SJCRH30 (cell line): ENCODE data around the gene SSC5D. TPM values are rescaled to one million over a fixed set of nuclear protein-coding genes. Genes with fewer than 3 reads are reported as not detected.
"Not testable (repeated sequence)": the region's sequence is repeated elsewhere in the genome, so short reads cannot be mapped to it uniquely, and the experiment has no call there.

ENCODE experiments used
- DNase-seq, 2 experiments: peaks; one replicate each; pipeline ENCODE4 v3.0.0-alpha.2; 2015 to 2020
- H3K27ac ChIP-seq: fragments of 250-450 bp; sonication (Bioruptor Pico); 2 replicates; pipeline ENCODE4 v1.5.1; 2020; ENCODE audit warnings: mild to moderate bottlenecking, moderate library complexity
- H3K27me3 ChIP-seq: fragments of 250-450 bp; sonication (Bioruptor Pico); 2 replicates; pipeline ENCODE4 v1.5.1; 2020; ENCODE audit warnings: mild to moderate bottlenecking, moderate library complexity
- H3K36me3 ChIP-seq: fragments of 250-450 bp; sonication (Bioruptor Pico); 2 replicates; pipeline ENCODE4 v1.5.1; 2020; ENCODE audit warnings: mild to moderate bottlenecking, moderate library complexity
- H3K4me1 ChIP-seq: fragments of 250-450 bp; sonication (Bioruptor Pico); 2 replicates; pipeline ENCODE4 v1.5.1; 2020; ENCODE audit warnings: mild to moderate bottlenecking, moderate library complexity
- H3K4me3 ChIP-seq: fragments of 250-450 bp; sonication (Bioruptor Pico); 2 replicates; pipeline ENCODE4 v1.5.1; 2020; ENCODE audit warnings: mild to moderate bottlenecking, moderate library complexity
- H3K9me3 ChIP-seq: fragments of 250-450 bp; sonication (Bioruptor Pico); replicated peaks from 2 replicates; pipeline ENCODE4 v1.5.1; 2020; ENCODE audit warnings: mild to moderate bottlenecking, moderate library complexity
- total RNA-seq: library from RNA; depleted of rRNA; stranded (reverse); fragments of >200 nt; shearing (Covaris generic); gene quantifications from 2 replicates; pipeline ENCODE4 v1.2.3, GENCODE V29; 2014; rRNA removed

The SSC5D gene
- 3.1 and 3.8 TPM in 2 replicates for total RNA-seq

DNA sequence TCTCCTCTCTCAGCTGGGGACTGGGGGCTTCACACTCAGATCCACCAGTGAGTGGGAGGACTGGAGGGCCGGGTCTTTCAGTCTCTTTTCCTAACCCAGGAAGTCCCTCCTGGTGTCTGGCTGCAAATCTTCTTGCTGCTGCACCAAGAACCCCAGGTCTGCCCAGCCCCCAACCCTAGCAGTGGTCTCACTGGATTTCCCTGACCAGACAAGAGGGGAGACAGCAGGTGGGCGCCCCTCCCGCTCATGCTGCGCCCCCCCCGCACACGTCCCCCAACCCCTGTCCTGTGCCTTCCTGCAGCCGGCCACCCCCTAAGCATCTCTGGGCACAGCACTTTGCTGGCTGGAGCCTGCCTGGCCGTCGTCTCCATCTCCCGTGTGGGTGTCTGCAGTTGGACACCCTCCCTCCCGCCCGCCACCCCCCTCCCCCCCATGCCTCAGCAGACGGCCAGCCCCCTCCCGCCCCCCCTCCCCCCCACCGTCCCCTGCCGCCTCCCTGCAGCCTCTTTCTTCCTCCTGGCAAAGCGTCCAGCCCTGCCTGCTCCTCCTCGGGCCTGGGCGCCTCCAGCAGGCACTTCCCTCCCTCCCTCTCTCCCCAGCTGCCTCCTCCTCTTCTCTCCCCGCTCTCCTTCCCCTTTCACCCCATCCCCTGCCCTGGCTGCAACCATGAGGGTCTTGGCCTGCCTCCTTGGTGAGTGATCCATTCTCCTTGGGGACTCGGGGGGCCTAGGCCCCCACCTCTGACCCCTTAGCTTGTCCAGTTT, at the start of gene SSC5D:
Gene SSC5D (plus strand): TSS at position 513 of the 764 bp plus-strand sequence. CDS start 154 bp downstream, at position 667.
- no peaks in the 10 kb centered on the region for H3K36me3 ChIP-seq
- DNase-seq: peak; percentile 55 to 61
- H3K27ac ChIP-seq: peak within 1 kb of the TSS; percentile 96
- no peaks in the 10 kb centered on the region for H3K27me3 ChIP-seq
- H3K4me1 ChIP-seq: peaks cover 37% of the 10 kb centered on the region
- peak within 1 kb of the TSS; percentile 47 for H3K4me3 ChIP-seq
- H3K9me3 ChIP-seq: no peaks in the 10 kb centered on the region

DNA sequence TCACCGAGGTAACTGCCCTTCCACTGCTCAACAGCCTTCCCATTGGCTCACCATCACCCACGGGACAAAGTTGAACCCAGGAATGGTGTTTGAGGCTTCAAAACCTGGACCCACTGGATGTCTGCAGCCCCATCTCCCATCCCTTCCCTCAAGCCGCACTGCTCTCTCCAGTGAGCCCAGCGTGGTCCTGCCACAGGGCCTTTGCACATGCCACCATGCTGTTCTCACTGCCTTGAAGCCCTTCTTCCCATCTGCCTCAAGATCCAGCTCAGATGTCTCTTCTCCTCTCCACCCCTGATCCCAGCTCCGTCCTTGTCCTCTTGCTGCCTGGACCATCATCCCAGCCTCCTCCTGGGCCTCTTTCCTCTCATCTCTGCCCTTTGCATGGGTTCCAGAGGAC, 49.2 kb upstream of the SSC5D start:
- H3K9me3 ChIP-seq: no peaks in the 10 kb centered on the region
- DNase-seq: no peak
- H3K27ac ChIP-seq: no peak overlapping the region
- H3K4me1 ChIP-seq: no peaks in the 10 kb centered on the region
- no peak overlapping the region for H3K4me3 ChIP-seq
- H3K27me3 ChIP-seq: no peaks in the 10 kb centered on the region
- no peaks in the 10 kb centered on the region for H3K36me3 ChIP-seq

DNA sequence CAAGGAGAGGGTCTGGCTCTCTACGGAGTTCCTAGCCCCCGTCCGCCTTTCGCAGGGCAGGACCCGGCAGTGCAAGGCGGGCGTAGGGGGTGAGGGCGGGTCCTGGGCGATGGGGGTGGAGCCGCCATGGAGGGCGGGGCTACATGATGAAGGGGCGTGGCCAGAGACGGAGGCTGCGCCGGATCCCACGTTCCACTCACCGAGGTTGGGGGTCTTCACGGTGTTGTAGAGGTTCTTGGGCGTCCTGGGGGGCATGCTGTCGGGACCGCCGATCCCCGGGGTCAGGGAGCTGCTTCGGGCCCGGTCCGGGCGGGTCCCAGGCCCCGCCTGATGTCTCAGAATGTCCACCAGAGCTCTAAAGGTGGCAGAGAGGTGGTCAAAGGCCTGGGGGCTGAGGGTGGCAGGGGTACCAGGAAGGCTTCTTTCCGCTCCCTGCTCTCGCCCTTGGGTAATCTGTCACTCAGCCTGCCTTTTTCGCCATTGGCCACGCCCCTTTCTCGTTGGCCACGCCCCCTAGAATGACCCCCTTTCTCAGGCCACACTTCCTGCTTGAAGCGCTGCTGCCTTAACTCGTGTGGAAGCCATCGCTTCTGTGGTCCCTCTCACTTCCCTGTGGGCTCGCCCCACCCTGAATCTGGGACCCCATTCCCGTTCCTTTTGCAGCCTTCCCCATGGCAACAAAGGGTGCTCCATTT, 47.7 kb upstream of the SSC5D start:
- Histone ChIP-seq H3K27ac (no peak overlapping the region), H3K27me3 (no peaks in the 10 kb centered on the region), H3K36me3 (no peaks in the 10 kb centered on the region), H3K4me3 (no peak overlapping the region), H3K9me3 (no peaks in the 10 kb centered on the region), H3K4me1 (no peaks in the 10 kb centered on the region)
- DNase-seq: peak in 1 of 2 experiments; percentile 40

DNA sequence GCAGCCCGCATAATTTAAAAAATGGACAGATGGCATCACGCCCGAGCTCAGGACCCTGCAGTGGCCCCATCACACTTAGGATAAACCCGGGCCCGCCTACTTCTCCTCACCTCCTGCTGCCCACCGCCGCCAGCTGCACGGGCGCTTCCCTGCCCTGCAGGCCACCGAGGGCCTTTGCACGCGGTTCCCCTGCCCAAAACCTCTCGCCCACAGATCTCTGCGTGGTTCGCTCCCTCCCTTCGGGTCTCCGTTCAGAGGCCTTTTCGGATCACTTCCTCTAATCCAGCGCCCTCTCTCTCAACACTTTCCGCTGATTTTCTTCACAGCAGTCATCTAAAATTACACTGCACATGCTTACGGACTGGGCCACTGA, 46.9 kb upstream of the SSC5D start:
- Histone ChIP-seq H3K4me1 (no peaks in the 10 kb centered on the region), H3K4me3 (no peak overlapping the region), H3K27ac (no peak overlapping the region), H3K36me3 (no peaks in the 10 kb centered on the region), H3K27me3 (no peaks in the 10 kb centered on the region), H3K9me3 (no peaks in the 10 kb centered on the region)
- no peak for DNase-seq

DNA sequence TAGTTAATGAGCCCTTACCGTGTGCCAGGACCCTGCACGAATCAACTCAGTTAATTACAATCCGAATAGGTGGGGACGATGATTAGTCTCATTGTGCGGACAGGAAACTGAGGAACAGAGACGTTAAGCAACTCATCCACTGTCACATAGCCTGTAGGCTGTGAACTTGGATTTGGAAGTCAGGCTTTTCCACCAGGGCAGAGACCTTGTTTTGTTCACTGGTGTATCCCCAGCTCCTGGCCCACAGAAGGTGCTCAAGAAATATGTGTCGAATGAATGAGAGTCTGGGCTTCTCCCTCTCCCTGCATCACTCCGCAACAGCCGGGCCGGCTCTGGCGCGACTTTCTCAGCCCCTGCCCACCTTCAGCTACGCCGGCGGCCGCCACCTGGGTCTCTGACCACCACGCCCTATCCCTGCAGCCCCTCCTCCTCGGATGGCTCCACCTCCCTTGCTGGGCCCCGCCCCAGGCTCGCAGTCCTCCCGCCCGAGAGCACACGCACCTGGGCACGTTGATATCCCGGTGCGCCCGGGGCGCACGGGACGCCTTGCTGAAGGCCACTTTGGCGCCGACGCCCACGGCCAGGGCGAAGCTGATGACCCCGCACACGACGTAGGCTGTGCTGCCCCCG, 46.4 kb upstream of the SSC5D start:
- no peak for DNase-seq
- no peak overlapping the region for H3K27ac ChIP-seq
- H3K9me3 ChIP-seq: no peaks in the 10 kb centered on the region
- H3K4me1 ChIP-seq: no peaks in the 10 kb centered on the region
- no peaks in the 10 kb centered on the region for H3K27me3 ChIP-seq
- H3K4me3 ChIP-seq: no peak overlapping the region
- H3K36me3 ChIP-seq: no peaks in the 10 kb centered on the region

DNA sequence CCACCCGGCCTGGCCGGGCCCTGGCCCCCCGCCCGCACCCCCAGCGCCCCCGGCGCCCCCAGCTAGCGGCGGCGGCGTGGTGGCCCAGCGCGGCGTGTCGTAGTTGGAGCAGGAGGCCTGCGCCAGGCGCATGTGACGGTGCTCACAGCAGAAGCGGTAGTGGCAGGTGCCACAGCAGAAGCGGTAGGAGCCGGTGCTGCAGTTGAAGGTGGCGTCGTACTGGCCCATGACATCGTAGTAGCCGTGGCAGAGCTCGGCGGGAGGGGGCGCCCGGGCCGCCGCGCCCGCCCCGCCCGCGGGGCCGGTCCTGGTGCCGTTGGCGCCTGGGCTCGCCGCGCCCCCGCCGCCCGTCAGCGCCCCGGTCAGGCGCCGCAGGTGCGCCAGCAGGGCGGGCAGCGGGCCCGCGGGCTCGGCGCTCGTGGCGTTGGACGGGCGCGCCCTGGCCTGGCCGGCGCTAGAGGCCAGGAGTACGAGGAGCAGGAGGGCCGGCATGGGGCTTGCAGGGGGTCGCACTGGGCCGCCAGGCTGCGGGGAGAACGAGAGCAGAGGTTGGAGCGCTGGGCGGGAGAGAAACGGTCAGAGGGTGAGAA, 45.8 kb upstream of the SSC5D start:
- Histone ChIP-seq H3K27ac (no peak overlapping the region), H3K36me3 (no peaks in the 10 kb centered on the region), H3K27me3 (no peaks in the 10 kb centered on the region), H3K4me1 (no peaks in the 10 kb centered on the region), H3K4me3 (no peak overlapping the region), H3K9me3 (no peaks in the 10 kb centered on the region)
- no peak for DNase-seq

GRCh38 chr19:55443045-55443823, 45.0 kb upstream of the SSC5D start, which contains the start of gene SHISA7:
Gene SHISA7, minus strand, starts transcription at chr19:55443300. Its CDS starts 437 bp downstream, at chr19:55442863.
- Histone ChIP-seq H3K4me1 (no peaks in the 10 kb centered on the region), H3K27ac (no peak within 1 kb of the TSS), H3K9me3 (no peaks in the 10 kb centered on the region), H3K27me3 (no peaks in the 10 kb centered on the region), H3K4me3 (no peak within 1 kb of the TSS), H3K36me3 (no peaks in the 10 kb centered on the region)
- DNase-seq: no peak

GRCh38 chr19:55443824-55444480, 44.3 kb upstream of the SSC5D start:
- no peaks in the 10 kb centered on the region for H3K36me3 ChIP-seq
- no peaks in the 10 kb centered on the region for H3K4me1 ChIP-seq
- H3K27me3 ChIP-seq: no peaks in the 10 kb centered on the region
- no peaks in the 10 kb centered on the region for H3K9me3 ChIP-seq
- no peak for DNase-seq
- H3K27ac ChIP-seq: no peak overlapping the region
- H3K4me3 ChIP-seq: no peak overlapping the region

DNA sequence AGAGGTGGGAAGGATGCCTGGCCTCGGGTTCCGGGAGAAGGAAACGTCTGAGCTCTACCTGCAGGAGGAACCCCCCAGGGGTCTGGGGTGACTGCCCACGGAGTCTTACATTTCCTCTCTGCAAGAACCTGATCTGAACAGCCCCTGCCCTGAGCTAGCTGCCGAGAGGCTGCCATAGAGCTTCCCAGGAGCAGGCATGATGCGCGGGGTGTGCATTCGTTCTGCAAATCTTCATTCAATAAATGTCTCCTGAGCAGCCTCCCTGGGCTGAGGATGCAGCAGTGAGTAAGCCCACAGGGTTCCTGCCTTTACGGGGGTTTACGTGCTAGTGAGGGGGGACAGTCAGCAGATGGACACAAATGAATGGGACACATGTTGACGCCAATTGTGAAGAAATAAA, 43.6 kb upstream of the SSC5D start:
- Histone ChIP-seq H3K4me3 (no peak overlapping the region), H3K36me3 (no peaks in the 10 kb centered on the region), H3K27ac (no peak overlapping the region), H3K4me1 (no peaks in the 10 kb centered on the region), H3K27me3 (no peaks in the 10 kb centered on the region), H3K9me3 (no peaks in the 10 kb centered on the region)
- DNase-seq: no peak

- Histone ChIP-seq H3K27me3 (no peaks in the 10 kb centered on the region), H3K9me3 (no peaks in the 10 kb centered on the region), H3K36me3 (no peaks in the 10 kb centered on the region), H3K27ac (no peak overlapping the region), H3K4me1 (no peaks in the 10 kb centered on the region), H3K4me3 (no peak overlapping the region)
- no peak for DNase-seq
These were observed 42.2 kb upstream of the SSC5D start for GRCh38 chr19:55446060-55446459.

DNA sequence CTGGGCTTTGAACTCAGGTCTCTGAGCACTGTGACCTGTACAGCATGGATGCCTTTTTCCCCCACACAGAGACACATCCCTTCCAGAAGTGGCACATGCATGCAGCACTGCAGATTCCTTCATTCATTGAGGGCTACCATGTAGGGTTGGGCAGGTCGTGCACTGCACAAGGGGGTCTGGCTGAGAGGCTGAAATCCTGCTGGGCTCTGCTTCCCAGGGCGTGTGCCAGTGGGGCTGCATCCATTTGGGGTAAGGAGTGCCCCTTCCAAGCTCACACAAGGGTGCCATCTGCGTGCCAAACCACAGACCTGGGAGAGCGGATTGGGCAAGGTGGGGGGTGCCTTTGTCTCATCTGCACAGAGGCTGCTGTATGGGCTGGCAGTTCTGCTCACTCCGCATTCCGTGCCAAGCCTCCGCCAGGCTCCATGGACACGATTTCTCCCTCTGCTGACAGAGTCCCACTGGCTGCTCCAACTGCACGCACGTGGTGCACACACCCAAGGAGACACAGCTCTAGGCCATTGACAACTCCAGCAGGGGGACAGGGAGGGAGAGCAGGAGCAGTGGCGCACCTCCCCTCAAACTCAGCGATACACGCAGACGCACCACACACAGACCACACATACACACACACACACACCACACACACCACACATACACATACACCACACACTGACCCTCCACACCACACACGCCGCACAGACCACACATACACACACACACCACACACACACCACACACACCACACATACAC, 40.6 kb upstream of the SSC5D start:
- no peaks in the 10 kb centered on the region for H3K27me3 ChIP-seq
- H3K36me3 ChIP-seq: no peaks in the 10 kb centered on the region
- peak; percentile 38 to 47 for DNase-seq

GRCh38 chr19:55448175-55448490, 40.1 kb upstream of the SSC5D start:
- H3K36me3 ChIP-seq, H3K27me3 ChIP-seq, H3K9me3 ChIP-seq, H3K4me1 ChIP-seq, H3K4me3 ChIP-seq, H3K27ac ChIP-seq, DNase-seq: not testable (repeated sequence)

More for the DNA sequence above, 40.6 kb upstream of the SSC5D start:
- no peaks in the 10 kb centered on the region for H3K9me3 ChIP-seq
- no peak overlapping the region for H3K4me3 ChIP-seq
- no peak overlapping the region for H3K27ac ChIP-seq
- no peaks in the 10 kb centered on the region for H3K4me1 ChIP-seq

- H3K4me1 ChIP-seq: no peaks in the 10 kb centered on the region
- no peaks in the 10 kb centered on the region for H3K27me3 ChIP-seq
- DNase-seq: no peak
These were observed 38.8 kb upstream of the SSC5D start for GRCh38 chr19:55449469-55449868.

More at GRCh38 chr19:55449469-55449868, 38.8 kb upstream of the SSC5D start:
- Histone ChIP-seq H3K9me3 (no peaks in the 10 kb centered on the region), H3K27ac (no peak overlapping the region), H3K36me3 (no peaks in the 10 kb centered on the region; the same call in 1 of the 2 replicates), H3K4me3 (no peak overlapping the region)
